Measurements from ENCODE around the gene SKIDA1.

SKIDA1 gene

DNA sequence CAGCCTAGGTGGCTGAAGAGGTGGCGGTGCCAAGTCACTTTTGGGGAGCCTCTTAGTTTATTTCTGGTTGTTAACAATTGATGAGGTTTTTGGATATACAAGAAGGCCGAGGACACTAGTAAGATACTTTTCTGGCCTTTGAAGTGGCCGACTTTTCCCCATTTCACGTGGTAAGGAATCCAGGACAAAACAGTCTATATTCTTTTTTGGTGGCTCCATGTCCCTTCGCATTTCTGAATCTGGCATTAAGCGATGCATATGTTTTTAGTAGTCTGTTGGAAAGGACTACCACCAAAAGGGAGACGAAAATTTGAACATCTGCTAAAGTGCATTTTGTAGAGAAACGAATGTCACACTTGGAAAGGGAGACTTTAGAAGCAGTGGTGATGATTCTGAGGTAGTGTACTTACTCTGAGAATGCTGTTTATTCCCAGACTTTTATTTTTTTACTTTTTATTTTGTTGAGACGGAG lies 10.0 kb upstream of the SKIDA1 start:
- H2AFZ ChIP-seq (ENCODE audit: low read length) = no peak overlapping the region
- H3K36me3 ChIP-seq (ENCODE audit: insufficient read depth, low read length) = peaks cover 20% of the 10 kb centered on the region
- no peak for TF ChIP-seq EZH2phosphoT487 (IDR thresholded peaks at IDR 0.05; ENCODE audit: borderline replicate concordance)
- TF ChIP-seq, protein P1, sequence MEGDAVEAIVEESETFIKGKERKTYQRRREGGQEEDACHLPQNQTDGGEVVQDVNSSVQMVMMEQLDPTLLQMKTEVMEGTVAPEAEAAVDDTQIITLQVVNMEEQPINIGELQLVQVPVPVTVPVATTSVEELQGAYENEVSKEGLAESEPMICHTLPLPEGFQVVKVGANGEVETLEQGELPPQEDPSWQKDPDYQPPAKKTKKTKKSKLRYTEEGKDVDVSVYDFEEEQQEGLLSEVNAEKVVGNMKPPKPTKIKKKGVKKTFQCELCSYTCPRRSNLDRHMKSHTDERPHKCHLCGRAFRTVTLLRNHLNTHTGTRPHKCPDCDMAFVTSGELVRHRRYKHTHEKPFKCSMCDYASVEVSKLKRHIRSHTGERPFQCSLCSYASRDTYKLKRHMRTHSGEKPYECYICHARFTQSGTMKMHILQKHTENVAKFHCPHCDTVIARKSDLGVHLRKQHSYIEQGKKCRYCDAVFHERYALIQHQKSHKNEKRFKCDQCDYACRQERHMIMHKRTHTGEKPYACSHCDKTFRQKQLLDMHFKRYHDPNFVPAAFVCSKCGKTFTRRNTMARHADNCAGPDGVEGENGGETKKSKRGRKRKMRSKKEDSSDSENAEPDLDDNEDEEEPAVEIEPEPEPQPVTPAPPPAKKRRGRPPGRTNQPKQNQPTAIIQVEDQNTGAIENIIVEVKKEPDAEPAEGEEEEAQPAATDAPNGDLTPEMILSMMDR (conservative IDR thresholded peaks at IDR 0.05; ENCODE audit: low read length) = no peak
- peak overlapping the region; percentile 77 for H3K4me2 ChIP-seq (ENCODE audit: low read depth, low read length, poor library complexity, severe bottlenecking)
- no peaks in the 10 kb centered on the region for H3K9me3 ChIP-seq (ENCODE audit: insufficient read depth, low read depth, low read length)
- peak overlapping the region; percentile 85 for H3K4me3 ChIP-seq (ENCODE audit: low read length, poor library complexity, severe bottlenecking)
- peaks cover 31% of the 10 kb centered on the region for H4K20me1 ChIP-seq (ENCODE audit: insufficient read depth, low read length, poor library complexity, severe bottlenecking)
- no peaks in the 10 kb centered on the region for H3K9me2 ChIP-seq (replicated peaks; ENCODE audit: low read depth, low read length)
- H3K4me1 ChIP-seq (ENCODE audit: insufficient read depth, low read length, poor library complexity, severe bottlenecking) = peaks cover 44% of the 10 kb centered on the region
- no peaks in the 10 kb centered on the region for H3K27me3 ChIP-seq (ENCODE audit: insufficient read depth, low read length, poor library complexity, severe bottlenecking)
- peak overlapping the region; percentile 67 for H3K9ac ChIP-seq (ENCODE audit: low read depth, low read length, poor library complexity, severe bottlenecking)
- H3K79me2 ChIP-seq (ENCODE audit: insufficient read depth, low read length) = peaks cover 67% of the 10 kb centered on the region
- peaks cover 9% of the 10 kb centered on the region; the same call in 1 of the 2 replicates for H3F3A ChIP-seq (ENCODE audit: low read depth)

DNA sequence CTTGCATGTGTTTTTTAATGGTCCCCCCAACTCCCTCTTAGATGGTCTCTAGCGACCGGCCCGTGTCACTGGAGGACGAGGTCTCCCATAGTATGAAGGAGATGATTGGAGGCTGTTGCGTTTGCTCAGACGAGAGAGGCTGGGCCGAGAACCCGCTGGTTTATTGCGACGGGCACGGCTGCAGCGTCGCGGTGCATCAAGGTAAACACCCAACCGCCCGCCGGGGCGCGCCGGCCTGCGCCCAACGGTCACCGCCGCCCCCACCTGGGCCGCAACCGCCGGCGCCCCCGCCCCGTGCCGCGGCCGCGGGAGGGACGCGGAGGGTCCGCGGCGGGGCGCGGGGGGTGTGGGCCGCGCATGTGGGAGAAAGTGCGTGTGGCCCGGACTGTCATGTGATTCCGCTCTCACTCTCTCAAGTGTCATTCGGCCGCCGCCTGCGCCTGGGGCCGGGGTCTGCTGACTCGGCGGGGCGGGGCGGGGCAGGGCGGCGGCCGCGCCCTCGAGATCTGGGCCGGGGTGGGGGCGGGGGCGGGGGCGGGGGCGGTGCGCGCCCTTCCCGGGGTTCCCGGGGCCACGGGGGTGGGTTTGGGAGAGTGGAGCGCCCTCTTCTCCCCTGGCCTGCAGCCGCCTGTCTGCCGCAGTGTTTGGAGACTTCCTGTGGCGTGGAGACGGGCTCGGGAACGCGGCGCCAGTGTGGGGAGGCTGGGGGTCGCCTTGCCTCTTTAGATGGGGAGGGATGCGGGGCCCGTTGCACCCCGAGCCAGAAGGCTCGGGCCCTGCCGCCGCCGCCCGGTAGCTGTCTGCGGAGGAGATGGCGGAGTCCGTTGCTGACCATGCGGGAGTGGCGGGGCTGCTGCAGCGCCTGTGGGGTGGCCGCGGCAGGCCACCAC lies 9.4 kb upstream of the SKIDA1 start:
- Histone ChIP-seq H3K79me2 (ENCODE audit: insufficient read depth, low read length) (peaks cover 62% of the 10 kb centered on the region), H3K9me3 (ENCODE audit: insufficient read depth, low read depth, low read length) (no peaks in the 10 kb centered on the region), H3K4me2 (ENCODE audit: low read depth, low read length, poor library complexity, severe bottlenecking) (peak overlapping the region; percentile 77), H3K9me2 (replicated peaks; ENCODE audit: low read depth, low read length) (no peaks in the 10 kb centered on the region), H3K27me3 (ENCODE audit: insufficient read depth, low read length, poor library complexity, severe bottlenecking) (no peaks in the 10 kb centered on the region), H3K4me3 (ENCODE audit: low read length, poor library complexity, severe bottlenecking) (peak overlapping the region; percentile 85), H3K4me1 (ENCODE audit: insufficient read depth, low read length, poor library complexity, severe bottlenecking) (peaks cover 46% of the 10 kb centered on the region), H3K9ac (ENCODE audit: low read depth, low read length, poor library complexity, severe bottlenecking) (peak overlapping the region; percentile 81), H2AFZ (ENCODE audit: low read length) (peak overlapping the region; percentile 44; the same call in 1 of the 2 replicates), H3F3A (ENCODE audit: low read depth) (peaks cover 10% of the 10 kb centered on the region; the same call in 1 of the 2 replicates), H3K36me3 (ENCODE audit: insufficient read depth, low read length) (peaks cover 14% of the 10 kb centered on the region), H4K20me1 (ENCODE audit: insufficient read depth, low read length, poor library complexity, severe bottlenecking) (peaks cover 31% of the 10 kb centered on the region)
- TF ChIP-seq, protein P1 (conservative IDR thresholded peaks at IDR 0.05; ENCODE audit: low read length) = no peak
- TF ChIP-seq EZH2phosphoT487 (IDR thresholded peaks at IDR 0.05; ENCODE audit: borderline replicate concordance) = no peak

DNA sequence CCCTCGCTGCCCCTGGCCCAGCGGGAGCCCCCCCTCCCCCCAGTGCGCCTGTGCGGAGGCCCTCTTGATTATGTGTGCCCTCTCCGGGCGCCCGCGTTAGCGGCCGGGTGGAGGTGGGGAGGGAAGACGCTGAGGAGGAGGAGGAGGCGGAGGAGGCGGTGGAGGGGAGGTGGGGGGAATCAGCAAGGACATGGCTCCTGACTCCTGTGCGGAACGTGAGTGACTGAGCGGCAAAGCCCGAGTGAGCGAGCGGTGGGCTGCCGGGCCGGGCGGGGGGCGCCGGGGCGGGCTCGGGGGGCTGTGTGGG lies 8.8 kb upstream of the SKIDA1 start:
- Histone ChIP-seq H3K36me3 (ENCODE audit: insufficient read depth, low read length) (peaks cover 8% of the 10 kb centered on the region), H3K9me2 (replicated peaks; ENCODE audit: low read depth, low read length) (no peaks in the 10 kb centered on the region), H3K79me2 (ENCODE audit: insufficient read depth, low read length) (peaks cover 56% of the 10 kb centered on the region), H3K4me2 (ENCODE audit: low read depth, low read length, poor library complexity, severe bottlenecking) (no peak overlapping the region), H3K4me3 (ENCODE audit: low read length, poor library complexity, severe bottlenecking) (peak overlapping the region; percentile 85), H3K9ac (ENCODE audit: low read depth, low read length, poor library complexity, severe bottlenecking) (peak overlapping the region; percentile 81), H3K27me3 (ENCODE audit: insufficient read depth, low read length, poor library complexity, severe bottlenecking) (no peaks in the 10 kb centered on the region), H4K20me1 (ENCODE audit: insufficient read depth, low read length, poor library complexity, severe bottlenecking) (peaks cover 29% of the 10 kb centered on the region), H2AFZ (ENCODE audit: low read length) (peak overlapping the region; percentile 44; the same call in 1 of the 2 replicates), H3F3A (ENCODE audit: low read depth) (peaks cover 11% of the 10 kb centered on the region; the same call in 1 of the 2 replicates), H3K9me3 (ENCODE audit: insufficient read depth, low read depth, low read length) (no peaks in the 10 kb centered on the region), H3K4me1 (ENCODE audit: insufficient read depth, low read length, poor library complexity, severe bottlenecking) (peaks cover 49% of the 10 kb centered on the region)
- TF ChIP-seq EZH2phosphoT487 (IDR thresholded peaks at IDR 0.05; ENCODE audit: borderline replicate concordance) = no peak
- TF ChIP-seq, protein P1 (conservative IDR thresholded peaks at IDR 0.05; ENCODE audit: low read length) = no peak
